Inflammatory macrophage treated with lipopolysaccharide for 1 hour (primary cell): ENCODE data around the gene DHX58.

ENCODE experiments used
- DNase-seq, 2 donors: peaks; one replicate each; pipeline ENCODE4 v3.0.0-alpha.2; 2020 to 2022

The DHX58 gene

DNA sequence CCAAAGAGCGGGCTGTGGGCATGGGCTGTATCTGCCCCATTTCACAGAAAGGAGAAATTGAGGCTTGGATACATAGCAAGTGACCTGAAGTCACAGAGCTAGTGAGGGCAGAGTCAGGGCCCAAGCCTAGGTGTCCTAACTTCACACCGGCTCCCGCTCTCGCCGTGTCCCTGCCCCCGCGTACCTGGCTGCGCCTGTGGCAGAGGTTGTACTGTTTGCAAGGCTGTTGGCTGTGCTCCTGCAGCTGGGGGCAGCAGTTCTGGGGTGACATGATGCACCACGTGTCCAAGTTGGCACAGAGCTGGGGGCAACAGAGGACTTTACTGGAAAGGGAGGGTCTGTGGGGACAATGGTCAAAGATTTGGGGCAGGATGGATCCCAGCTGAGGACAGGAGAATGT lies 3.4 kb downstream of the DHX58 start:
- DNase-seq = no peak

DNA sequence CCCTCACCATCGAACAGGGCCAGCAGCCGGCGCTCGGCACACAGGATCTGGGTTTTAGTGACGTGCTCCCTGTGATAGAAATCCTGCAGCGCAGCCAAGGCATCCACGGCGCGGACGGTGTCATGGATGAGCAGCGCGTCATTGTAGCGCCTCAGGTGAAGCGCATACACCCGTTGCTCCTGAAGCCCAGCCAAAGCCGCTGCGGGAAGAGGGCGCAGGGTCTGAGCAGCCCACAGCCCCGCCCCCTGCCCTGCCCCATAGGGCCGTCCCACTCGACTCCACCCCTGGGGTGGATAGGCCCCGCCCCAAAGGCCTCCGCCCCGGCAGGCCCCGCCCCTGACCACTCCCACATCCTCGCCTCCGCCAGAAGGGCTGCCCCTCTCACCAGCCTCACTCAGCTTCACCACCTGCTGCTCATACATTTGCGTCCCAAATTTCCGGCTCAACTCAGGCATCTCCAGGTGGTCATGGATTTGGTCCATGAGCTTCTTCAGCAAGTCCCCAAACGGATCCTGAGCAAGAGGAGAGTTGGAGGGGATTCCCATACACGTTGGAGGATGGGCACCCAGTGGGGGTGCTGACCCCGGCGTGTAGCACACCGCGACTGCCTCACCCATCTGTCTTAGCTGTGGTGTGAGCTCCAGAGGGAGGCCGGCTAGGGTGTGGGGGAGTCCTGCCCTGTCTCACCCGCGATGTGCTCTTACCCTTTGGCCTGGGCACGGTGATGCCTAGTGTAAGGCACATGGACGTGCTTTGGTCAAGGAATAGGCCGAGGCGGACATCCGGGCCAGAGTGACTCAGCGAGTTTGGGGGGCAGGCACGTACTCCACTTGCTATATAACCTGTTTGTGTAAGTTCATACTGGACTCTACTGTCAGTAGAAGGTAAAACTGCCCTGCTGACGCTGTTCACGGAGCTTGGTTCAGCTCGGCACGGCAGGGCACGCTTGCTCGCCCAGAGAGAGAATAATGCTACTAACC lies 4.6 kb downstream of the DHX58 start:
- DNase-seq = peak; percentile 73 to 93

DNA sequence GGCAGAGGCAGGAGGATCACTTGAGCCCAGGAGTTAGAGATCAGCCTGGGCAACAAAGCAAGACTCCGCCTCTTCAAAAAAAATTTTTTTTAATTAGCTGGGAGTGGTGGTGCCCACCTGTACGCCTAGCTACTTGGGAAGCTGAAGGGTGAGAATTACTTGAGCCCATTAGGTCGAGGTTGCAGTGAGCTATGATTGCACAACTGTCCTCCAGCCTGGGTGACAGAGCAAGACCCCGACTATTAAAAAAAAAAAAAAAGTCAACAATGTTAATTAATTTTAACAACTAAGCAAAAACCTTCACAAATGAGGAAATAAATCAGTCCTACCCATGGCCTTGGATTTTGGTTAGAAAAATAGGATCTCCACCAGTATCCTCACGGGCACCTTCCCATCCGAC lies 5.4 kb downstream of the DHX58 start:
- no peak for DNase-seq

DNA sequence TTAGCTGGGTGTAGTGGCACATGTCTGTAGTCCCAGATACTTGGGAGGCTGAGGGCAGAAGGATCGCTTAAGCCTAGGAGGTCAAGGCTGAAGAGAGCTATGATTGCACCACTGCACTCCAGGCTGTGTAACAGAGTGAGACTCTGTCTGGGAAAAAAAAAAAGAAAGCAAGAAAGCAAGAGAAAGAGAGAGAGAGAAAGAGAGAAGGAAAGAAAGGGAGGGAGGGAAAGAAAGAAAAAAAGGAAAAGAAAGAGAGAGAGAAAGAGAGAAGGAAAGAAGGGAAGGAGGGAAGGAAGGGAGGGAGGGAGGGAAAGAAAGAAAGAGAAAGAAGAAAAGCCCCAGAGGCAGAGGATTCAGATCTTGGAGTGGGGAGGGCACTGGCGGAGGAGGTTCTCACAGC lies 6.5 kb downstream of the DHX58 start:
- DNase-seq = no peak

DNA sequence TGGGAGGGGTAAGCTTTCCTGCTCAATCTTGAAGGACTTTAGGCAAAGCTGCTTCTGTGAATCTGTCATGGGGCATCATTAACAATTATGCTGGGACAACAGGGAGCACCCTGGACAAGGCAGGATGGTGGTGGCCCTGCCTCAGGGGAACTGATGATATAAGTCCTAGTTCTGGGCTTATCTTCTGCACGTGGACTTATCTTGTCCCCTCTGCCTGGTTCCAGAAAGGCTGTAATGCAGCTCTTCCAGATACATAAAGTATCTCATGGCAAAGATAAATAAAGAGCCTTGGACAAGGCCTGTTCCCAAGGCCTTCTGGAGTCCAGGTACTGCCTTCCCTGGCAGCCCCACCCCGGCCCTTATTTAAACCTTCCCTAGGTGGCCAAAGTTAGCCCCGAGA lies 8.2 kb downstream of the DHX58 start:
- no peak for DNase-seq

DNA sequence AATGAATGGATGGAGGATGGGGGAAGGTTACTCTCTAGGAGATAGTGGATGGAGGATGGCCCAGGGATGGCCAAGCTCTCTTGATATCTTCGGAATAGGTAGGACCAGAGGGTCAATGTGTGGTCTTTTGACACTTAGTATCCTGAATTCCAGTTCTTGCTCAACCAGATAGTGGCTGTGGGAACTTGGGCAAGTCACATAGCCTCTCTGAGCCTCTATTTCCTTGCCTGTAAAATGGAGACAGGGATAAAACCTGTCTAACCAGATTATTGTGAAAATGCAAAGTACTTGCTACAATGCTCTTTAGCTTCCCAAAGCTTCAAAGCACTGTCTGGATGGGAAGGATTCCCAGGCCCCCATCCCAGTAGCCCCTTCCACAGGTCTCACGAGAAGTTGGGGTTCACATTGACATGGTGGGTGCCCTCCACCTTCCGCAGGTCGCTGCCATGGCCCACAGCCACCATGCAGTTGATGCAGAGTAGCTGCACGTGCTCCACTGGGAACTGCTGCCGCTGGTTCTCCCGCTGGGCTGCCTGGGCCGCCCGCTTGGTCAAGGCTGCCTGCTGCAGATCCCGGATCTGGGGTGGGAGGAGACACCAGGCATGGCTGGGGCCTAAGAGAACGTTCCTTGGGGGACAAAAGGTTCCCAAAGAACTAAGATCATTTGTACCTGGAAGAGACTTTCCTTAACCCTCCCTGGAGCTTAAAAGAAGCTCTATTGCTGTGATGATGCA lies 9.1 kb downstream of the DHX58 start:
- DNase-seq = no peak

DNA sequence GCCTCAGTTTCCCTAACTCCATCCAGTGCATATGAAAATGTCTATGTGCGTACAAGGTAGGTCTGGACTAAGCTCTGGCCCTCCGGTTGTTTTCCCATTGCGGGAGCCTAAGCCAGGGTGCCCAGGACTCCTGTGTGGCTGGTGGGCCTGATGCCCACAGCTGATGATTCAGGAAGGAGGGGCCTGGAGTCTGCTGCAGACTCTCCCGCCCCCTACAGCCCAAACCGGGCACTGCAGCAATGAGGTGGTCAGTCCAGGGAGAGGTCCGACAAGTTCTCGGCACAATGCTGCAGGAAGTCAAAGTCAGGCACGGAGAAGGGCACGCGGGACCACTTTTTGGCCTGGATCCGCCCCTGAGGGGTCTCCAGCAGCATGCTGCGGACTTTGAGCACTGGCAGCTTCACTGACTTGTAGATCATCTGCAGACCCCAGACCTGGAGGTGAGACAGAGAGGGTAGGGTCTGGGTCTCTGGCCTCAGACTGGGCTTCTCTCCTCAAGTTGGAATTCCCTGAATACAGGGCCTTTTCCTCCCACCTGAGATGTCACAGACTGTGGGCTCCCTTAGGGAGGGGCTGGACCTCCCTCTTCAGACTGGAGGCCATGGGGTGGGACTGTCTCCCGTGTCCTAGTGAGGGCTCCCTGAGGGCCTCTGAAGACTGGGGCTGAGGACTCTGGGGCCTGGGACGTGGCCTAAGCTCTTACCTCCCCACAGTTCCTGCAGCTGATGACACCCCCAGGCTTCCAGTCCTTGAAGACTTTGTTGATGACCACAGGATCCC lies 10.8 kb downstream of the DHX58 start:
- DNase-seq = peak; percentile 55 to 88

DNA sequence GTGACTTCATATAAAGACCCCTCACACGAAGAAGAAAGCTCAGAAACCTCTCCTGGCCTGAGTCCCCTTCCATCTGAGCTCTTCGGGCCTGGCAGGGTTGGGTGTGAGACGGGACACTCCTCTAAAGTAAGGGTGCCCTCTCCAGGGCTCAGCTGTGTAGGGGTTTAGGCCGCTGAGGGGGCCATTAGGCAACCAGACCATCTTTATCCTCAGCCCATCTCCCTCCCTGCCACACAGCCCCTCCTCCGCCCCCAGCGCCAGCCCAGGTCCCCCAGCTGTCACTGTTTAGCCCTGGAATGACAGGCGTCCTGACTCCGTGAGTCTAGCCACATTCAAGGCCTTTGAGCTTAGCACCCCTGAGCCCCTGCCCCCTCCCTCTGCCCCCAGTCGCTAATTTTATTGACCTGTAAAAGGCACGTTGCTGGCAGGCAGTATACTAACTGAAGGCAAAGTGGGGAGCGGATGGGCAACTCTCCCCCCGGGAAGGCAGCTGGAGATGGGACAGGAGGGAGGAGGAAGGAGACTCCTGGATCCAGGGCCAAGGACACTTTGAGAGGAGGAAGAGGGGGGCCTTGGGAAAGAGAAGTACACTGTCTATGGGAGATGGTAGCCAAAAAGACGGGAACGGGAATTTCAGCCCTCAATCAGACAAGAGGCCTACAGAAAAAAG lies 13.6 kb downstream of the DHX58 start:
- no peak for DNase-seq

DNA sequence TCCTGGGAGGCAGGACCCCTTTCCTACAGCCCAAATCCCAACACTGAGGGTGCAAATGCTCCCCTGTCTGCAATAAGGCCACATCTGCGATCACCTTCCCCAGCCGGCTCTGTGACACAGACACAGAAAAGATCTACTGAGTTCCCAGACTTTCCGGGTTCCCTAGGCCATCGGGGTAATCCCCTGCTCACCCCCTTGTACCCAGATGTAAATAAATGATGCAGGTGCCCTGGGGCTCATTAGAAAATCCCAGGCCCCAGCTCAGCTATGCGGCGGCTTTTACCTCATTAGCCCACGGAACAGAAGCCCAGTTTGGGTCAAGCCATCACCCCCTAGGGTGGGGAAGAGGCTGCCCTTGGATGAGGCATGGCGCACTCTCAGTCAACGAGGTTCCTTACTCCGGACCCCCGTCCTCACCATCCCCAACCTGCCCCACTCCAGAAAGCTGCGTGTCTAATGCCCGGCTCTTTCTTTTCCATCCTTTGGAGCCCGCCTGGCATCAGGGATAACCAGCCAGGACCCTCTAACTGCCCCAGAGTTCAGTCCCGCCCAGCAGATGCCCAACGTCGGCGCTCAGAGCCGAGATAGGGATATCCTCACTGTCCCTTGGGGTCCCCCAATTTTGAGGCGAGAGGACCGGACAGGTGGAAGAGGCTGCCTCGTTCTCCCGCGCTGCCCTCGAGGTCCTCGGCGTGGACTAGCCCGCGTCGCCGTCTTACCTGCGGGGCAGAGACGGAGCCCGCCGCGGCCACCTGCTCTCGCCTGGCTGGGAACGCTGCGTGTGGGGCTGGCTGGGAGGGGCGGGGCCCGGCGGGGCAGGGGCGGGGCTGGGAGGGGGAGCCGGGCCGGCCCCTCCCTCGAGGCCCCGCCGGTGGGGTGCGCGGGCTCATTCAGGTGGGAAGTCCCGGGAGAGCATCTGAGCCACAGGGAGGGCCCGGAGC lies 14.6 kb downstream of the DHX58 start, which contains the start of gene ZNF385C:
Gene ZNF385C, minus strand, starts transcription at position 783 of the 941 bp plus-strand sequence. CDS start 35,417 bp downstream, outside the sequence.
- DNase-seq = no peak

DNA sequence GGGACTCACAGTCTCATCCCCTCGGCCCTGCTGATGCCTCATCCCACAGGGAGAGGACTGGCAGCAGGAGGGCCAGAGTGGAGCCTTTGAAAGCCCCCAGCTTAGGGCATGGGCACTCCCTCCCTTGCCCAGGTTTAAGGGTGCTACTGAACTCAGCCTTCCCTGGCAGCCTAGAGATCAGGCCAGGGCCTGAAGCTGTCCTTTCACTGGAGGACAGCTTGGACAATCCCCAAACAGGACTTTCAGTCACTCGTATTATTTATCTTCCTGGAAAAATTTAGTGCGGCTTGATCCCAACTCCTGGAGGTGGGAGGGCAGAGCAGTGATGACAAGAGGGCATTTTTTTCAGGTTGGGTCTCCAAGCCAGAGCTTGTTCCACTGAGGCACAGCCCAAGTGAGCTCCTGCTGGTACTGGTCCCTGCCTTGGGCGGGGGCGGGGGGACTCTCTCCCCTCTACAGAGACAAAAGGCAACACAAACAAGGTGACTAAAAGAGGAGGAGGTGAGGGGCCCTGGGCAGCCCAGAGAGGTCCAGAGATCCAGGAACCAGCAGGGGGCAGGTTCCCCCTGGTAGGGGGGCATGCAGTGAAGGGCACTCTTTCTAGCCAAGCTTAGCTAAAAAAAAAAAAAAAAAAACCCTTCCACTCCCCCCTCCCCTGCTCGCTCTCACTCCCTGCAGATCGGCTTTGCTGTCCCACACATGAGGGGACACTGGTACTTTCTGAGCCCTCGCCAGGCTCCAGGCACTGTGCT lies 16.0 kb downstream of the DHX58 start:
- DNase-seq = no peak

DNA sequence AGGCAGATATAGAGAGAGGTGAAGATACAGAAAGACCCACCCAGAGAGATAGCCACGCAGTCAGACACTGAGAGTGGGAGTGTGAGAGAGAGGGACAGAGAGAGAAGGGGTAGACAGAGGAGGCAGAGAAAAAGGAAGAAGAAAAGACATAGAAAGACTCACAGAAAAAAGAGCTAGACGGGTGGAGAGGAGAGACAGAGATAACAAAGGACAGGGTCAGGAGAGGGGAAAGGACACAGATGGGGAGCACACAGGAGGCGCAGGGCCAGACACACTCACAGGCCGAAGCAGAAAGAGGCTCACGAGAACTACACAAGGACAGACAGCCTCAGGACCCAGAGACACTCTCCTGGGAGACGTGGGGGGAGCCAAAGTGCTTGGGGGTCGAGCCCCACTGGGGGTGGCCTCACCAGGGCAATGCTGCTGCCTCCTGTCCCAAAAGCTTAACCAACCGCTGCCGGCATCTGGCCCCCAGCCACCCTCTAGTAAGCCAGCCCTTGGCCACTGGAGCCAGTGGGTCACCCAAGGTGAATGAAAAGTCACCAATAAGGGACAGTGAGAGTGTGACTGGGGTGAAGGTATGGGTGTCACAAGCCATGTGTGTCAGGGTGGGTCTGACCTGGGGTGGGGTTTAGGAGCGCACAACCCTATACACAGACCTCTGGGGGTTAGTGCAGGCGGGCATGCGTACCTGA lies 18.0 kb downstream of the DHX58 start:
- no peak for DNase-seq

DNA sequence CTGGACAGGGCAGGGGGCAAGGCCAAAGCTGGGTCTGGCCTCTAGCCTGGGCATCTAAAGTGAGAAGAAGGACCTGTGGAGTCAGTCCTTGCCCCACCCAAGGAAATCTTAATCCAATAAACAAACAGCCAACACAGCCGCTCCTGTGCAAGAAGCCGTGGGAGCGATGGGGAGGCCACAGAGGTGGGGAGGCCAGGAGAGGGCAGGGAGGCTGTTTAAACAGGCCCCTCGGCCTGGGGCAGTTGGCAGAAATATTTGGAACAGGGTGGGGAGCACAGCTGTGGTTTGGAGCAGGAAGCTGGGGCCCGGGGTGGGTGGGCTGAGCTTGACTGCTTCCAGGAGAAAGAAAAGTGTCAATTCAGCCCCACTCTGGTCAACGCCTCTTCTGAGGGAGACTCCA lies 19.6 kb downstream of the DHX58 start:
- no peak for DNase-seq

DNA sequence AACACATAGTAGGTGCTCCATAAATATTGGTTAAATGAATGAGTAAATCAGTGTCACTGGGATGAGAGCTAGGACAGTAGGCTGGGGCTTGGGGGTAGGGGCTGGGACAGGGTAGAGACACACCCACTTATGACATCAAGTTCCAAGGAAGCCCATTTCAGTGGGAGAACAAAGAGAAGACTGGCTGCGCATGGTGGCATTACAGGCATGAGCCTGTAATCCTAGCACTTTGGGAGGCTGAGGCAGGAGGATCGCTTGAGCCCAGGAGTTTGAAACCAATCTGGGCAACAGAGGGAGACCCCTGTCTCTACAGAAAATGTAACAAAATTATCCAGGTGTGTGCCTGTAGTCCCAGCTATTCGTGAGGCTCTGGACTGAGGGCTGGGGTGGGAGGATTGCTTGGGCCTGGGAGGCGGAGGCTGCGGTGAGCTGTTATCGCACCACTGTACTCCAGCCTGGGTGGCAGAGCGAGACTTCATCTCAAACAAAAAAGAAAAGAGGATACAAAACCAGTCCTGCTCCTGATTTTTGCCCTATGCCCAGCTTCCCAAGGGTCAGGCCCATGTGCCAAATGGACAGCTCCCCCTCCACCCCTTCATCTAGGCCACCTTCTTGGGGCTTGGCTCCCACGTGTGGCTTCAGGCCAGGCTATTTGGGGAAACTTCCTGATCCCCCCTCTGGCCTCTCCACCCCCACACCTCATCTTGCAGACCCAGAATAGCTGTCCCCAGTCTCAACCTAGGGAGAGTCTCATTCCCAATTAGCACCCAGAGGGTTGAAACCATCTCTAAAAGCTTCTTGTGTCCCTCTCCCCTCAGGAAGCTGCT lies 21.3 kb downstream of the DHX58 start:
- no peak for DNase-seq

DNA sequence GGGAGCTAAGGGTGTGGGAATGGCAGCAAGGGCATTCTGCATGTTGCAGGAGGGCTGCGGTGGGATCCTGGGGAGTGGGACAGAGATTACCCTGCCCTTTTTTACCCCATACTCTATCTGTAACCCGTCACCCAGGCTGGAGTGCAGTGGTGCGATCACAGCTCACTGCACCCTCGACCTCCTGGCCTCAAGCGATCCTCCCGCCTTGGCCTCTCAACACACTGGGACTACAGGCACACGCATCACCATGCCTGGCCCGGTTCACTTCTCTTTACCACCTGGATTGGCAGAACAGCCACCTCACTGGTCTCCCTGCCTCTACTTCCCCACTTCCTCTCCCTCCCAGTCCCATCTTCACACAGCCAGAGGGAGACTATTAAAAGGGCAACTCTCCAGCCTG lies 23.8 kb downstream of the DHX58 start:
- no peak for DNase-seq

DNA sequence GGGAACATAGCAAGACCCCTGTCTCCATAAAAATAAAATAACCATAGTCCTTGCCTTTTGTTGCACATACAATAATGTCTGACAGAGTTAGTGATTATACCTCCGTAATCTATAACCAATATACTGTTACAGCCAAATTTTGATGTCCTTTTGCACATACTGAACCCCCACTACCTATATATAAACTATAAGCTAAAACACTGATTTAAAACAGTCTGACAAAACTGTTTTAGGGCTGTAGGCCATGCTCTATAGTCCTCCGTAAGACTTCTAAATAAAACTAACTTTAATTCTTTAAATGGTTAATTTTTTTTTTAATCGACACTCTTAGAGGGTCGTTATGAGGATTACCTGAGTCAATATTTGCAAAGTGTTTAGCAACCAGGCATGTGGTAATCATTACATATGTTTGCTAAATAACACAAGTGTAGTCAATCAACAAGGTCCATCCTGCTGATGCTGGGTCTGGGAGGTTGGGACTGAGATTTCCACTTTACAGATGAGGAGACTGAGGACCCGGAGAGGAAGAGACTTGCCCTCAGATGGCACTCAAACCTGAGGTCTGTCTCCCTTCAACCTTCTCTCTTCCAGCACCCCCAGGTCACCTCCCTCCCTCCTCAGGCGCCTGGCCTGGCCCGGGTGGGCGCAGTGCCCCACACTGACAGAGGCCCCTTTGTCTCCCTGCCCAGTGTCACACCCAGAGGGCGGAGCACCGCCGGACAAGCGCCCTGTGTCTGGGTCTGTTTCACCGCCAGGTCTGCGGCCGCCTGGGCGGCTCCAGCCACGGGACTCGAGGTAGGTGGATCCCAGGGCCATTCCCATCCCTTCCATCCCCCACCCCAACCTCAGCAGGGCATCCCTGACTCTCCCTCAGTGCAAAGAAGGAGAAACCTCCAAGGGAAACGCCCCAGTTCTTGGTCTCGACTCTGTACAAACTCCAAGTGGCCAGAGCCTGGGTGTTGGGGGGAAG lies 24.5 kb downstream of the DHX58 start:
- no peak for DNase-seq

DNA sequence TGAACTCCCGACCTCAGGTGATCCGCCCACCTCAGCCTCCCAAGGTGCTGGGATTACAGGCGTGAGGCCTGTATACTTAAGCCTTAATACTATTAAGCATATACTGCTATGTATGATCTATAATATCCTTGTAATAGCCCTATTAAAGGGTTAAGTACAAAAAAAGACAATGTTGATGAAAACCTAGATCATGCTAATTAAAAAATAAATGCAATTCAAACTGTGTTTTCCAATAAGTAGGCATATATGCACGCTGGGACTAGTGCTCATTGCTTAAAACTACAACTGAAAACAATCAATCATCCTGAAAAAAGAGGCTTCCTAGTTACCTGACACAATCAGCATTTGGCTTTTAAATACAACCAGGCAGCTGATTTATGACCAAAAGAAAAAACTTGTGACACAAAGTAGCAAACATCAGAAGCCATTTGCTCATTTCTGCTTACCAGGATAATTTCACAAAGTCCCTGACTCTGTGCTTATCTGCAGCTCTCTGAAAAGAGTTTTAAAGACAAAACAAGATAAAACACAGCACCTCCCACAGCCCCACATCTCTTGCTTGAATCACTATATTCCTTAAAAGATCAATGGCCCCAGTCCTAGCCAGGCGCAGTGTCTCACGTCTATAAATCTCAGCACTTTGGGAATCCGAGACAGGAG lies 25.3 kb downstream of the DHX58 start:
- DNase-seq = no peak

DNA sequence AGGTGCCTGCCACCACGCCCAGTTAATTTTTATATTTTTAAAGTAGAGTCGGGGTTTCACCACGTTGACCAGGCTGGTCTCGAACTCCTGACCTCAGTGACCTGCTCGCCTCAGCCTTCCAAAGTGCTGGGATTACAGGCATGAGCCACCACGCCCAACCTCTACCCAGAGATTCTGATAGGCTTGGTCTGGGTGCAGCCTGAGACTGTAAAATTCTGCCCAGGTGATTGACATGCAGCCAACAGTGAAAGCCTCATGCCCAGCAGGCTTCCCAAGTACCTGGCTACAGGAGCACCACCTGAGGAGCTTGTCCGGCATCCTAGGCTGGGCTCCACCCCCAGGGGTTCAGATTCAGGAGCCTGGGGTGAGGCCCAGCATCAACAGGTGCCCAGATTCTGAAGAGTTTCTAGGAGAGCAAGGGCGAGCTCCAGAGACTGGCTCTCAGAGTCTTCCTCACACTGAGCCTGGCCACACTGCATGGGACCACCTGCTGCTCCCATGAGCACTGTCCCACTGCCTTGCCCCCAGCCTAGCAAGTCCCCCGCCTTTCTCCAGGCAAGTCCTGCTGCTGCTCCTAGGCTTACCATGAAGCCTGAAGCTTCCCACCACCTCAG lies 30.9 kb downstream of the DHX58 start:
- no peak for DNase-seq
